Heart right ventricle (tissue), 16 donors: ENCODE data around the gene MRPL20. TPM values are rescaled to one million over a fixed set of nuclear protein-coding genes. Genes with fewer than 3 reads are reported as not detected.
A peak's percentile ranks its signal among the peaks of the same experiment; 100 is the strongest.

Experiments used
- ATAC-seq, 8 donors: fragments of 200-7000 bp; cut with Tn5 transposase; one replicate each; pipeline ENCODE4 v1.9.1; 2020; ENCODE audit warnings: mild to moderate bottlenecking in 8 of 8, moderate library complexity in 8 of 8, moderate number of reproducible peaks in 1 of 8
- DNase-seq, 2 donors: peaks; one replicate each; pipeline ENCODE4 v3.0.0-alpha.2; 2020
- H3K27ac ChIP-seq, 10 donors: fragments of 200-600 bp; sonication (generic) in 2 of 10; one replicate each; pipeline versions ENCODE4 v1.5.0 to v1.8.0; 2020 to 2022; ENCODE audit warnings: mild to moderate bottlenecking in 3 of 10
- H3K27me3 ChIP-seq, 7 donors: fragments of 200-600 bp; one replicate each; pipeline ENCODE4 v1.8.0; 2021 to 2022; ENCODE audit warnings: mild to moderate bottlenecking in 2 of 7
- H3K36me3 ChIP-seq, 9 donors: fragments of 200-600 bp; sonication (generic) in 1 of 9; one replicate each; pipeline versions ENCODE4 v1.5.0 to v1.8.0; 2020 to 2022; ENCODE audit warnings: mild to moderate bottlenecking in 2 of 9
- H3K4me1 ChIP-seq, 9 donors: fragments of 200-600 bp; sonication (generic) in 1 of 9; one replicate each; pipeline versions ENCODE4 v1.5.0 to v1.8.0; 2020 to 2022; ENCODE audit warnings: mild to moderate bottlenecking in 4 of 9
- H3K4me3 ChIP-seq, 10 donors: fragments of 200-600 bp; sonication (generic) in 2 of 10; one replicate each; pipeline versions ENCODE4 v1.5.0 to v1.8.0; 2020 to 2022; ENCODE audit warnings: mild to moderate bottlenecking in 7 of 10, moderate library complexity in 2 of 10
- H3K9me3 ChIP-seq, 11 donors: fragments of 200-600 bp in 10 of 11; sonication (generic) in 2 of 11; one replicate each; pipeline versions ENCODE4 v1.5.0 to v1.8.0; 2013 to 2022; ENCODE audit warnings: mild to moderate bottlenecking in 2 of 11, control low read depth in 1 of 11, moderate library complexity in 1 of 11
- WGBS, 2 donors: extraction: QIAGEN DNeasy Blood & Tissue Kit; methylation state at CpG; one replicate each; pipeline ENCODE4 v1.1.7; 2013; ENCODE audit warnings: inconsistent platforms in 1 of 2; 5-methylcytosine and 5-hydroxymethylcytosine counted together
- intact Hi-C, 10 donors: fragments of 100-400 bp; cut with DNase I; formaldehyde crosslinking; loops; one replicate each; pipeline versions ENCODE4 v1.11.1 to v1.14.2; 2022
- polyA plus RNA-seq, 2 donors: library from polyadenylated mRNA; stranded (reverse); fragments of 200-250 nt; gene quantifications; one replicate each; pipeline ENCODE4 v1.2.3, GENCODE V29; 2013
- total RNA-seq, 10 donors: library from RNA; stranded (reverse); fragmentation: NEBNext Ultra II Directional in 3 of 10; extraction: Animal tissue kit (Norgen Biotek cat#: 25700) in 3 of 10; gene quantifications; one replicate each; pipeline versions ENCODE4 v1.2.1 to v1.2.4, GENCODE V29; 2021 to 2023
- TF ChIP-seq, protein P1 (sequence below), 9 donors: fragments of 200-600 bp; sonication (generic) in 2 of 9; IDR thresholded peaks; one replicate each; pipeline versions ENCODE4 v1.5.0 to v1.8.0; 2021 to 2022; ENCODE audit warnings: antibody characterized with exemption in 9 of 9, mild to moderate bottlenecking in 5 of 9, moderate library complexity in 1 of 9
- donor health status: Arrhythmogenic right ventricular cardiomyopathy.
- donor health status: ischemic (EF 13 %, LVEDD 7.1; RV severe dilation, severe dysfunction).
- donor health status: healthy with polysubstance abuse.
- donor health status: DM: no; HTN: yes; CAD: no.
- donor health status: DM: no; HTN: no; CAD: no.
- donor health status: ischemic (EF 25% LVEDD 6.9; RV normal size, moderate dysfunction).
- donor health status: ischemic (EF 25% LVEDD 5.7; RV mildly dilated, moderate dysfunction).
- donor health status: healthy.
- donor health status: DM: yes; HTN: yes; CAD: no.
- donor health status: Ischemic cardiomyopathy.
- donor health status: ischemic (EF 35%, LVEDD 5.7; RV mildly dilated, moderate dysfunction).
- donor health status: nonischemic (EF 11% LVEDD 7.7; RV severe dilation, severe dysfunction).
- donor health status: DM: yes; HTN: yes; CAD: no.
- donor health status: PGD.
- donor health status: ischemic (EF 29% LVEDD 5.4; RV normal size, mild dysfunction).
- donor health status: nonischemic (EF 23%, LVEDD 6.1; RV moderate dilation, normal function).

The MRPL20 gene
- total and polyA plus RNA-seq, 12 donors = 116 to 224 (median 132) TPM

DNA sequence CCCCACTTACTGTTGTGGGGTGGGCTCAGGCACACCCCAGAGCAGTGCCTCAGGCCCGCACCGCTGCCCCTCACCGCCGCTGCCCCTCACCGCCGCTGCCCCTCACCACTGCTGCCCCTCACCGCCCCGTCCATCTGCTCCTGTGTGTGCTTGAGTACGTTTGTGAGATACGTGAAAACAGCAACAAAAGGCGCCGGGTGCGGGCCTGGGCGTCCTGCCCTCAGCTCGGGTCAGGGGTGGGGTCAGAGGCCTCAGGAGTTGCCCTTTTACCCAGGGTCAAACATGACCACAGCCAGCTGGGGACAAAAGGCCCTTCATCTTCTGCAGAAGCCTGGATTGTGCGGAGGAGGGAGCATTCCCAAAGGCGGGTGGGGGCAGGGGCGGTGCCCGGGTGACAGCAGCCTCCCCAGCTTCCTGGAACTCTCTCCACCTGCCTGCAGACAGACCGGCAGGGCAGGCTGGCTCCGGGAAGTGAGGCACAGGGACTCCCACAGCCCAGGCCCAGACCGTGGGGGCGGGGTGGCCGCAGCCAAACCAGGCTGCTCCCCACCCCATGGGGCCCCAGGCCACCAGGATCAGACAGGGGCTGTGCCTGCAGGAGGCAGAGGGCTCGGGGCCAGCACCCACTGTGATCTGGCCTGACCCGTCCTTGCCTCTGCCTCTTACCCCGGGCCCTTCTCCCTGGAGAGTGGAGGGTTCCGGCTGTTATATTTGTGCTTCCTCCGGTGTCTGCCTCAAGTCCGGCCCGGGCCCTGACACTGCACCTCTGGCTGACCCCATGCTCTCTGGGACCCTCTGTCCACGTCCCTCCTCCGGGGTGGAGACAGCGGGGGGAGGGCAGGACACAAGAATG is 26.1 kb upstream of the MRPL20 start:
- intact Hi-C loops = loop anchor here in 1 of 10 donors (10.0 kb wide), 1 partner anchor 72 kb away; no protein-coding TSS in a partner anchor

DNA sequence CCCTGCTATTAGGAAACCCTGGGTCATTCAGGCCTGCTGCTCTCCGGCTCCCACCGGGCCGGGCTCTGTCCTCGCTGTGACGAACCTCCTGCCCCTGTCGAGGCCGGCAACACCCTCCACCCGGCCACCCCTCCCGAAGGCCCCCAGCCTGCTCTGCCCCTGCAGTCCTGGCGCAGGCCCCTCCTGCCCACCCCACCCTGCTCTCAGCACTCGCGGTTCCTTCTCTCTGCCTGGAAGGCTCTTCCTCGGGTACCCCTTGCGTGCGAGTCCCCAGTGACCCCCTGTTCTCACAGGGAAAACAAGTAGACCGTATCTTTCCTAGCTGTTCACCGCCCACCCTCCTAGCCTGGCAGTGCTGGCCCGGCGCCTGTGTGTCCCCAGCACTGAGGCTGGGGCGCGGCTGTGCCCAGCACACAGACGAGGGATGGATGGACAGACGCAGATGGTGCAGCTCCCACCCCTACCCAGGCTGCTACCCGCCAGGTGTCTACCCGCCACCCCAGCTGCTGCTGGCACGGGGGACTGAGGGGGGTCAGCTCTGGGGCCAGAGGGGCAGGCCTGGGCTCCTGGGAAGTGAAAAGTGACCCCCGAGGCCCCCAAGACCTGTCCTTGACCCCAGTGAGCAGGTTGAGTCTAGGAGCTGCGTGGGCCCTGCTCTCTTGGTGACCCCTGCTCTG is 25.3 kb upstream of the MRPL20 start:
- Histone ChIP-seq H3K4me3 (peak overlapping the region in 5 of 10 donors; percentile 59 to 69 (median 65)), H3K27ac (peak overlapping the region; percentile 79 to 98 (median 92)), H3K36me3 (no peaks in the 10 kb centered on the region), H3K4me1 (peaks cover 53 to 88% (median 76%) of the 10 kb centered on the region in 9 donors), H3K9me3 (no peaks in the 10 kb centered on the region), H3K27me3 (peaks cover 0 to 54% (median 9%) of the 10 kb centered on the region in 7 donors)
- TF ChIP-seq, protein P1, sequence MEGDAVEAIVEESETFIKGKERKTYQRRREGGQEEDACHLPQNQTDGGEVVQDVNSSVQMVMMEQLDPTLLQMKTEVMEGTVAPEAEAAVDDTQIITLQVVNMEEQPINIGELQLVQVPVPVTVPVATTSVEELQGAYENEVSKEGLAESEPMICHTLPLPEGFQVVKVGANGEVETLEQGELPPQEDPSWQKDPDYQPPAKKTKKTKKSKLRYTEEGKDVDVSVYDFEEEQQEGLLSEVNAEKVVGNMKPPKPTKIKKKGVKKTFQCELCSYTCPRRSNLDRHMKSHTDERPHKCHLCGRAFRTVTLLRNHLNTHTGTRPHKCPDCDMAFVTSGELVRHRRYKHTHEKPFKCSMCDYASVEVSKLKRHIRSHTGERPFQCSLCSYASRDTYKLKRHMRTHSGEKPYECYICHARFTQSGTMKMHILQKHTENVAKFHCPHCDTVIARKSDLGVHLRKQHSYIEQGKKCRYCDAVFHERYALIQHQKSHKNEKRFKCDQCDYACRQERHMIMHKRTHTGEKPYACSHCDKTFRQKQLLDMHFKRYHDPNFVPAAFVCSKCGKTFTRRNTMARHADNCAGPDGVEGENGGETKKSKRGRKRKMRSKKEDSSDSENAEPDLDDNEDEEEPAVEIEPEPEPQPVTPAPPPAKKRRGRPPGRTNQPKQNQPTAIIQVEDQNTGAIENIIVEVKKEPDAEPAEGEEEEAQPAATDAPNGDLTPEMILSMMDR (IDR thresholded peaks at IDR 0.05) = no peak
- intact Hi-C loops = loop anchor here in 1 of 10 donors (10.0 kb wide), 1 partner anchor 72 kb away; no protein-coding TSS in a partner anchor
- DNase-seq (no peak), ATAC-seq (no peak)
- WGBS, 2 donors = 54 to 62% methylated on average over 28 of the region's 28 CpGs

More for the DNA sequence above, 26.1 kb upstream of the MRPL20 start:
- Histone ChIP-seq H3K4me3 (peak overlapping the region in 9 of 10 donors; percentile 4 to 69 (median 64)), H3K9me3 (no peaks in the 10 kb centered on the region), H3K27ac (peak overlapping the region; percentile 79 to 98 (median 92)), H3K4me1 (peaks cover 53 to 94% (median 76%) of the 10 kb centered on the region in 9 donors), H3K36me3 (no peaks in the 10 kb centered on the region), H3K27me3 (peaks cover 0 to 59% (median 9%) of the 10 kb centered on the region in 7 donors)
- WGBS, 2 donors = 41 to 53% methylated on average over 34 of the region's 34 CpGs
- TF ChIP-seq, protein P1 (IDR thresholded peaks at IDR 0.05) = no peak
- ATAC-seq = peak; percentile 13 to 65 (median 48)
- peak; percentile 67 to 77 for DNase-seq

DNA sequence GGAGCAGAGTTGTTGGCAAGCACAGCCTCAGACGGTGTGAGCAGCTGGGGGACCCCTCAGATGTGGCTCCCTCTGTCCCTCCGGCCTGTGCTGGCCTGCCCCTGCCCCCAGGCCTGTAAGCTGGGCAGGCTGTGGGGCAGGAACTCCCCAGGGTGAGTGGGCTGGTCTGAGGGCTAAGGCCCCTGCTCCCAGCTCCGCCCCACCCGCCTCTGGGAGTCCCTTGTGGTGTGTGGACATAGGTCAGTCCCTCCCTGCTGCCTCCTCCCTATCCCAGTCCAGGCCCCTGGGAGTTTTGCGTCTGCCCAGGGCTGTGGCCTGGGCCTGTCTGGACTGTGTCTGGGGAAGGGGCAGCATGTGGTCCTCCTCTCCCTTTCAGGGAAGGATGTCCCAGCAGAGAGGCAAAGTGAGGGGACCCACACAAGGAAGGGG is 24.8 kb upstream of the MRPL20 start:
- H3K4me3 ChIP-seq = no peak overlapping the region
- intact Hi-C loops = loop anchor here in 1 of 10 donors (10.0 kb wide), 1 partner anchor 73 kb away; no protein-coding TSS in a partner anchor
- H3K4me1 ChIP-seq = peaks cover 53 to 83% (median 74%) of the 10 kb centered on the region in 9 donors
- DNase-seq (peak; percentile 61 to 82), ATAC-seq (peak; percentile 4 to 43 (median 20))
- H3K27me3 ChIP-seq = peaks cover 0 to 49% (median 9%) of the 10 kb centered on the region in 7 donors
- no peaks in the 10 kb centered on the region for H3K36me3 ChIP-seq
- 33 to 41% methylated on average over 5 of the region's 5 CpGs for WGBS, 2 donors
- TF ChIP-seq, protein P1 (IDR thresholded peaks at IDR 0.05) = no peak
- no peaks in the 10 kb centered on the region for H3K9me3 ChIP-seq
- H3K27ac ChIP-seq = peak overlapping the region; percentile 79 to 98 (median 92)
